ENCODE results near the gene LPGAT1.

The LPGAT1 gene

DNA sequence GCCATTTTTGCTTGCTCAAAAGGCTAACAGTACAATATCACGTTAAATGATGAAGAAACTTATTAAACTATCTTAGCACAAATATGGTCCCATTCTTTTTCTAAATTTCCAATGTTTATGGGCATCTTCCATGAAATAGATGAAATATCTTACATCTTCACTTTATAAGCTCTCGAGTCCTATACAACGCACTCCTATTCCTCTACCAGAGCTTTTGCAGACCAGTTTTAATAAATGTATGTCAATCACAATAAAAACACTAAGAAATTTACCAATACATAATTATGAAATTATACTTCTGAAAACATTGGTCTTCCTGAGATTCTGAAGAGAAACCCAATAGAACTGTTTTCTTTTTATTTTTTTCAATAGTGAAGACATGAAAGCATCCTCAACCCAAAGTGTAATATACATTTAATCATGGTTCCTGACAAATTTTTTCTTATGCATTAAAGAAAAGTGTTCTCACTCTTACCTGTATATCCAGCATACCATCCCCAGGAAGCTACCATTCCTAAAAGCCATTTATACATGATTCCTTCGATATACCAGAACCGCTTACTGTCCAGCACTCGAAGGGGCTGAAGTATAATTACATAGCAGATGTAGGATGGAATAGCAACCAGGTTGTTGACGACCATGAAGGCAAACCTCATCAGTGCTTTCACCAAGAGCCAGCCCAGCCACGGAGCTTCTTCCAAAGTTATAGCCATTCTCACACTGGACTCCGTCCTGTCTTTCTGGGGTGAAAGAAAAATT lies 1.8 kb downstream of the LPGAT1 start:
- no peak for DNase-seq (ENCODE audit: low spot score)

GRCh38 chr1:211827051-211827450 lies 3.5 kb downstream of the LPGAT1 start:
- no peak for DNase-seq (ENCODE audit: low spot score)

DNA sequence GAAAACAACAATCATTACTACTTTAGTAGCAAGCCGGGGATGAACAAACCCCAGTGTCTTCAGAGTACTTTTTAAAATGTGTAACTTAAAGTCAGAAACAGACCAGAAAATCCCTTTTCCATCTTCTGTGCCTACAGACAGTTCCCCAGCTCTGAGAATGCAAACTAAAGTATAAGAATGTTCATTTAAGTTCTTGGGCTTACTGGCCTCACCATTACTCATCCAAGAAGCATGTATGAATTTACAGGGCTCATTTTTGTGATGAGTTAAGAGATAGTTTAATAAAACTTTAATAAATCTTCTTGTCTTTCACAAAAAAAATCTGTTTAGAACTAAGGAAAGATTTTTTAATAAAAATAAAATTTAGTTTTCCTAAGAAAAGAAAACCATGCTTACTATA lies 4.6 kb downstream of the LPGAT1 start:
- no peak for DNase-seq (ENCODE audit: low spot score)

- DNase-seq (ENCODE audit: low spot score), result no peak
These were observed 7.7 kb downstream of the LPGAT1 start for GRCh38 chr1:211822677-211823407.

DNA sequence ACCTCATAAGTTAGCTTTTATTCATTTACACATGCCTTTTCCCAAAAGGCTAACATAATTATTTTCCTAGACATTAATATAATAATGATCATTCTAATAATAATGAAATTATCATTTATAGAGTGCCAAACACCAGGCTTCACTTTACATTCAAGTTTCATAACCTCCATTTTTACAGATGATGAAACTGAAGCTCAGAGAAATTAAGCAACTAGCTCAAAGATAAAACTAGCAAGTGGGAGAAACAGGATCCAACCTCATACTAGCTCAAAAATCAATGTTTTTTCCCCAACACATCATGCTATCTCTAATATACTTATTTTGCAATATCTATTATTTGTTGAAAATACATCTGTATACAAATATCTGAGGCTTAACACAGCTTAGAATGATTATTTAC lies 14.0 kb downstream of the LPGAT1 start:
- no peak for DNase-seq (ENCODE audit: low spot score)

GRCh38 chr1:211814313-211814712 lies 16.2 kb downstream of the LPGAT1 start:
- no peak for DNase-seq (ENCODE audit: low spot score)

- DNase-seq (ENCODE audit: low spot score), result no peak
These were observed 17.0 kb downstream of the LPGAT1 start for GRCh38 chr1:211813590-211813989.

DNA sequence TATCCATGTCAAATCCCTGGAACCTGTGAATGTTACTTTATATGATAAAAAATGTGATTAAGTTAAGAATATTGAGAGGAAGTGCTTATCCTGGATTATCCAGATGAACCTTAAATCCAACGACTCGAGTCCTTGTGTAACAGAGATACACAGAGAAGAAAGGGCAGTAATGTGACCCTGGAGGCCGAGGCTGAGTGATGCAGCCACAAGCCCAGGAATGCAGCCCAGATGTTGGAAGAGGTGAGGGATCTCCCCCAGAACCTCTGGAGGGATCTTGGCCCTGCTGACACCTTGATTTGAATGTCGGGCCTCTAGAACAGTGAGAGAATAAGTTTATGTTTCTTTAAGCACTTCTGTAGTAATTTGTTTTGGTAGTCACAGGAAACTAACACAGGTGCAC lies 18.0 kb downstream of the LPGAT1 start:
- no peak for DNase-seq (ENCODE audit: low spot score)

DNA sequence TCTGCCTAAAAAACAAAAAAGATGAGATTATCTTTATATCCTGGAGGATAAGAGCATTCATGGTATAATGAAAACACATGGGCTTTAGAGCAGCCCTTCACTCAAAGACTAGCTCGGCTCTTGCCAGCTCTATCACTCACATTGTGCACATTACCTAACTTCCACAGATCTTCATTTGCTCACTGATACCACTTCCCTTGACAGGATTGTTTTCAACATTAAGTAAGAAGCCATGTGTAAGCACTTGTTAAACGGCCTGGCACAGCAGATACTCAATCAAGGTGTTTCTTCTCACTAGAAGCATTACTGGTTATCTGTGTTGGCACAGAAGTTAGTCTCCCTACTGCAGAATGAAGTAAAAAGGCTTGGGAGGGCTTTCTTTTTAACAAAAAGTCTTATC lies 18.7 kb downstream of the LPGAT1 start:
- no peak for DNase-seq (ENCODE audit: low spot score)

DNA sequence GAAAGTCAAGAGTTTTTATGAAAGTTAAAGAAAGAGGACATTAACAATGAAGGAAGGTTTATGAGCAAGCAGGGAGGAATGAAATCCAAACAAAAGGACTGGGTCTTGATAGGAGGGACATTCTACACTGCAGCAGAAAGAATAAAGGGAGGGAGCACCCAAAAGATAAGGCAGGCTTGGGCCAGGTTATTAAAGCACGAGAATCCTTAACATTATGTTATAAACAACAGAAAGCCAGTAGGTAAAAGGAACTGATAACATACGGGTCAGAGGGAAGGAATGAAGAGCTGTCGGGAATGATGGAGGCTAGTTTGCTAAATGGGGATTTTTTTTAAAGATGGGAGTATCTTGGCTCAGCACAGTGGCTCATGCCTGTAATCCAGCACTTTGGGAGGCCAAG lies 19.4 kb downstream of the LPGAT1 start:
- no peak for DNase-seq (ENCODE audit: low spot score)

DNA sequence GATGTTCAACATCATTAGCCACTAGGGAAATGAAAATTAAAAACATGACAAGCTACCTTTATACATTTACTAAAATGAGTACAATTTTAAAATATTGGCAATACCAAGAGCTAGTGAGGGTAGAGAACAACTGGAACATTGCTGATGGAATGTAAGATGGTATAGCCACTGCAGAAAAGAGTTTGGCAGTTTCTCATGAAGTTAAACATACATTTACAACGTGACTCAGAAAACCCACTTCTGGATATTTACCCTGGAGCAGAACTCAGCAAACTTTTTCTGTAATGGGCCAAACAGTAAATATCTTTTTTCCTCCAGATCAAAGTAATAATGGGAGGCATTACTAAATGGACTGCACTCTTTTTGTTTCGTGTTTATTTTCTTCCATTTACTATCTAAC lies 22.1 kb downstream of the LPGAT1 start:
- no peak for DNase-seq (ENCODE audit: low spot score)

- no peak for DNase-seq (ENCODE audit: low spot score)
These were observed 25.6 kb downstream of the LPGAT1 start for GRCh38 chr1:211804915-211805314.

- no peak for DNase-seq (ENCODE audit: low spot score)
These were observed 29.5 kb downstream of the LPGAT1 start for GRCh38 chr1:211800925-211801607.

DNA sequence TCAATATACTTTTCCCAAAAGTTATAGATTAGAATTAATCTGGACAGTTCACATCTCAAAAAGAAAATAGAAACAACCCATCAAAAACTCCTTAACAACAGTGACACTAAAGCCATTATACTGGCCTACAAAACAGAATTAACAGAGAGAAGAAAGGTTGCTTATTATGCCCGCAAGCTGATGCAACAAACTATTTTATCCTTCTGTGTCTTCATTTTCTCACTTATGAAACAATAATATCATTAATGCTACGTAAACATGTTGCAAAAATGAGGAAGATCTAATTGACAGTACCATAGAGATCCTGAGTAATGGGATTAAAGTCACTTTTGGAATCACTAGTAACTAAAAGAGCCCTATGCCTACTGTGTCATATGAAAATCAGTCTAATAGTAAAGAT lies 32.6 kb downstream of the LPGAT1 start:
- DNase-seq (ENCODE audit: low spot score), result no peak

- no peak for DNase-seq (ENCODE audit: low spot score)
These were observed 38.6 kb downstream of the LPGAT1 start for GRCh38 chr1:211791979-211792378.

DNA sequence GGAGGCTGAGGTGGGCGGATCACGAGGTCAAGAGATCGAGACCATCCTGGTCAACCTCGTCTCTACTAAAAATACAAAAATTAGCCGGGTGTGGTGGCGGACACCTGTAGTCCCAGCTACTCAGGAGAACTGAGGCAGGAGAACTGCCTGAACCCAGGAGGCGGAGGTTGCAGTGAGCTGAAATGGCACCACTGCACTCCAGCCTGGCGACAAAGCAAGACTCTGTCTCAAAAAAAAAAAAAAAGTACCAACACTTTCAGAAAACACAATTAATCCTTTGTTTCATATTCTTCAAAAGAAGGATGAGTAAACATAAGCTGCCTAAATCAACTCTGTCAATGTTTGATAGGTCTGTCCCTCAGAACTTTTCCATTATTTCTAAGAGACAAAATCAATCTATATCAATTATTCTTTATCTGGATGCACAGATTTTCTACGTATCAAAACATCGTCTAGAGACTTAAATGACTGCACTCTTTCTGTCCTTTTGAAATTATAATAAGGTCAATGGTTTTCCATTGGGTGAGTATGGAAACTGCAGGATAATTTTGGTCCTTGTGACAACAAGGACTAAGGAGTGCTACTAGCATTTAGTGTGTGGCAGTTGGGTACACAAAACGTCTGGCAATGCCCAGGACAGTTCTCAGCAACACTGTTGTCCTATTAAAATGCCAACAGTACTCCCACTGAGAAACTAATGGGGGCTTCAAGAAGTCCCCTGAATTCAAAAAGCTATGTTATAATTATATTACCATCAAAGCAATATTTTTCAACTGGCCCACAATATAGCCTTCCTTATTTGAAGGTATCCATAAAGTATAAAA lies 40.7 kb downstream of the LPGAT1 start:
- no peak for DNase-seq (ENCODE audit: low spot score)

DNA sequence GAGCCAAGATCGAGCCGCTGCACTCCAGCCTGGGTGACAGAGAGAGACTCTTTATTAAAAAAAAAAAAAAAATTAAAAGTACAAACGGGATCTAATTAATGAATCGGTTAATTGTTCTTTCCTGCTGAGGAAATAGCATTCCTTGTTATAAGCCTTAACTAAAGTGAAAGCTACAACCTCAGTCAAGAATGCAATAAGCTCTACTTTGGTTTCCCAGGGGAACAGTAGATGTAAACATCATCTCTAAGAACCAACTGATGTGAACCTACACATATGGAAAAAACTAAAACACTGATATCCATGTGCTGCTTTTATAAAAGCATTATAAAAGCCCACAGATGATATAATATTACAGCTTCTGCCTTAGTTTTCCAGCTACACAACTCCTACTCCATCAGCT lies 41.9 kb downstream of the LPGAT1 start:
- no peak for DNase-seq (ENCODE audit: low spot score)

DNA sequence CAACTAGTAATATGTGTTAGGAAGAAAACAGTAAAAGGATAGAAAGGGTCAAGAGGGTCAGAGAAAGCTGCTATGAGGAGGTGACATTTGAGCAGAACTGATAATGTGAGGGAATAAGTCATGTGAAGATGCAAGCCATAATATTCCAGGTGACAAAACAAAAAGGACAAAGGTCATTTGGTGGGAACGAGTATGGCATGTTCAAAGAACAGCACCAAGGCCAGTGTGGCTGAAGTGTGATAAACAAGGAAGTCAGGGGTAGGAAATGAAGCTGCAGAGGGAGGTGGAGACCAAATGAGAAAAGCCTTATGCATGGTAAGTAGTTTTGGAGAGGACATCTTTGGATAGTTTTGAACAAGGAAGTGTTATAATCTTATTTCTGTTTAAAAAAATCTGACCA lies 46.7 kb downstream of the LPGAT1 start:
- no peak for DNase-seq (ENCODE audit: low spot score)

- no peak for DNase-seq (ENCODE audit: low spot score)
These were observed 47.3 kb downstream of the LPGAT1 start for GRCh38 chr1:211783266-211783665.

DNA sequence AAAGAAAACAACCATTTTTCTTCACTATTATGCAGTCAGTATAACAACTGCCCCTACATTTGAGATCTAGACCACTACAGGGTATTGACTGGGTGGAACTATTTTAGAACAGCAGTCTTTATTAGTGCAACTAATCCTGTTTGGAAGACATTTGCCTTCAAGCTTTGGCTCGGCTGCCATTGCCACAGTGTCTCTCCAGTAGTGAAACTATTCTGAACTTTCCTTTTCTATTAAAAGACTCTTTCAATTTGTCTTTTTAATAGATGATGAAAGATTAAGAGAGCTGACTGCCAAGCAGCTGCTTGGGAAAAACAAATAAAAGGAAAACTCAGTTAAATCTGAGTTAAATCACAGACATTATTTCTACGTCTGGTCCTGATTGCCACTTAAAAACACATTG lies 49.3 kb downstream of the LPGAT1 start:
- no peak for DNase-seq (ENCODE audit: low spot score)

- DNase-seq (ENCODE audit: low spot score), result no peak
These were observed 55.4 kb downstream of the LPGAT1 start for GRCh38 chr1:211775170-211775569.

GRCh38 chr1:211764701-211765100 lies 65.9 kb downstream of the LPGAT1 start:
- DNase-seq (ENCODE audit: low spot score), result no peak
